Measurements from ENCODE around the gene VARS2.

- no peak for TF ChIP-seq CTCF (IDR thresholded peaks at IDR 0.05 in 2 of 3, conservative IDR thresholded peaks at IDR 0.05 in 1 of 3; ENCODE audit: insufficient read depth in 2 of 3, low read depth in 1 of 3, low read length in 3 of 3)
- no peak for TF ChIP-seq RERE (CRISPR knock-in tag; IDR thresholded peaks at IDR 0.05; ENCODE audit: borderline replicate concordance)
- TF ChIP-seq, protein P1, sequence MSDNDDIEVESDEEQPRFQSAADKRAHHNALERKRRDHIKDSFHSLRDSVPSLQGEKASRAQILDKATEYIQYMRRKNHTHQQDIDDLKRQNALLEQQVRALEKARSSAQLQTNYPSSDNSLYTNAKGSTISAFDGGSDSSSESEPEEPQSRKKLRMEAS (CRISPR knock-in tag; IDR thresholded peaks at IDR 0.05), result no peak
- no peak for TF ChIP-seq FOXP1 (CRISPR knock-in tag; IDR thresholded peaks at IDR 0.05)
- TF ChIP-seq EZH2 (IDR thresholded peaks at IDR 0.05; ENCODE audit: borderline replicate concordance, low read depth, low read length), result no peak
- no peak for TF ChIP-seq MED1 (CRISPR knock-in tag; IDR thresholded peaks at IDR 0.05; ENCODE audit: borderline replicate concordance)
- no peak for TF ChIP-seq RCOR1 (IDR thresholded peaks at IDR 0.05; ENCODE audit: borderline replicate concordance in 1 of 2, low read depth in 2 of 2, low read length in 2 of 2)
- no peak for TF ChIP-seq FOS (IDR thresholded peaks at IDR 0.05; ENCODE audit: extremely low read depth, insufficient read length)
- TF ChIP-seq FOXK2 (conservative IDR thresholded peaks at IDR 0.05 in 1 of 2, IDR thresholded peaks at IDR 0.05 in 1 of 2; ENCODE audit: low read depth in 2 of 2), result no peak
- TF ChIP-seq, protein P2, sequence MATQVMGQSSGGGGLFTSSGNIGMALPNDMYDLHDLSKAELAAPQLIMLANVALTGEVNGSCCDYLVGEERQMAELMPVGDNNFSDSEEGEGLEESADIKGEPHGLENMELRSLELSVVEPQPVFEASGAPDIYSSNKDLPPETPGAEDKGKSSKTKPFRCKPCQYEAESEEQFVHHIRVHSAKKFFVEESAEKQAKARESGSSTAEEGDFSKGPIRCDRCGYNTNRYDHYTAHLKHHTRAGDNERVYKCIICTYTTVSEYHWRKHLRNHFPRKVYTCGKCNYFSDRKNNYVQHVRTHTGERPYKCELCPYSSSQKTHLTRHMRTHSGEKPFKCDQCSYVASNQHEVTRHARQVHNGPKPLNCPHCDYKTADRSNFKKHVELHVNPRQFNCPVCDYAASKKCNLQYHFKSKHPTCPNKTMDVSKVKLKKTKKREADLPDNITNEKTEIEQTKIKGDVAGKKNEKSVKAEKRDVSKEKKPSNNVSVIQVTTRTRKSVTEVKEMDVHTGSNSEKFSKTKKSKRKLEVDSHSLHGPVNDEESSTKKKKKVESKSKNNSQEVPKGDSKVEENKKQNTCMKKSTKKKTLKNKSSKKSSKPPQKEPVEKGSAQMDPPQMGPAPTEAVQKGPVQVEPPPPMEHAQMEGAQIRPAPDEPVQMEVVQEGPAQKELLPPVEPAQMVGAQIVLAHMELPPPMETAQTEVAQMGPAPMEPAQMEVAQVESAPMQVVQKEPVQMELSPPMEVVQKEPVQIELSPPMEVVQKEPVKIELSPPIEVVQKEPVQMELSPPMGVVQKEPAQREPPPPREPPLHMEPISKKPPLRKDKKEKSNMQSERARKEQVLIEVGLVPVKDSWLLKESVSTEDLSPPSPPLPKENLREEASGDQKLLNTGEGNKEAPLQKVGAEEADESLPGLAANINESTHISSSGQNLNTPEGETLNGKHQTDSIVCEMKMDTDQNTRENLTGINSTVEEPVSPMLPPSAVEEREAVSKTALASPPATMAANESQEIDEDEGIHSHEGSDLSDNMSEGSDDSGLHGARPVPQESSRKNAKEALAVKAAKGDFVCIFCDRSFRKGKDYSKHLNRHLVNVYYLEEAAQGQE (IDR thresholded peaks at IDR 0.05; ENCODE audit: borderline replicate concordance), result no peak
- TF ChIP-seq, protein P2 (CRISPR knock-in tag; IDR thresholded peaks at IDR 0.05; ENCODE audit: low read depth), result no peak
- TF ChIP-seq KDM1A (IDR thresholded peaks at IDR 0.05), result no peak
Observed at GRCh38 chr6:30945281-30945680, 31.2 kb downstream of the VARS2 start.

Data from K562 (cell line).